Measurements from ENCODE around the gene TBX4. TPM values are rescaled to one million over a fixed set of nuclear protein-coding genes. Genes with fewer than 3 reads are reported as not detected.

Gene TBX4
- total and polyA plus RNA-seq, 4 donors = not detected

DNA sequence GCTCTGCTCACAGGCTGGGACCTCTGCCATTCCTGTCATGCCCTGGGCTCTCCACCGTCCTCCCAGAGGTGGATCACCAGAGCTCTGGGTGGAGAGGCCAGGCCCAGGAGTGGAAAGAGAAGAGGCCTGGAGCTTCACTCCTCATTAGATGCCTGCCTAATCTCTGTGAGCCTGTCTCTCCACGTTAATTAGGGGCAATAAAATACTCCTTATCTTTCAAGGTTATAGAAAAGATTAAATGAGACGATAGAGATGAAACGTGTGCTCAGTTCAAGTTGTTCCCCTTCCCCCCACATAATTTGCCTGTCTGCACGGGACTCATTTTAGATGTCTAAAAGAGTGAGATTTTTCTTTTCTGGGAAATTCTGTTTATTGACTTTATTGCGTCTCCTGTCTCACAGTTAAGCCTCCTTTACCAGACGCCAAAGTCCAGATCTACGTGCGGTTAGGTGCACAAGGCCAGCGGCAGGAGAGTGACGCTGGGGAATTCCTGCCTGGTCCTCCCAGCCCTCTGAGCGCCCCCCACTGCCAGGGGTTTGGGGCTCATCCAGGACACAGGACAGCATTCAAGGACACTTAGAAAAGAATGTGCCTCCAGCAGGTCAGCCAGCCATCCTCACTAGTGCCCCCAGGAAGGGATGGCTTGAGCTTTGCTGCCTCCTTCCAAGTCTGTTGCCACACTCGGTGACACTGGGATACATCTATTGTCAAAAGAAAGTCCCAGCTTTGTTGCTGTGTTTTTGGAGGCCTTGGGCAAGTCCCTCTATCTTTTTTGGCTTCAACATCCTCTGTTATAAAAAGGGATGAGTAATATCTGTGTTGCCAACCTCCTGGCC lies 42.3 kb downstream of the TBX4 start:
- no peak for DNase-seq (ENCODE audit: low spot score)
- Histone ChIP-seq H3K4me3 (ENCODE audit: low read depth in 1 of 3, low read length in 3 of 3) (no peak overlapping the region), H3K27ac (ENCODE audit: low read depth in 1 of 2, low read length in 2 of 2) (no peak overlapping the region), H3K9ac (ENCODE audit: low read depth in 1 of 2, low read length in 2 of 2) (no peak overlapping the region), H3K36me3 (ENCODE audit: control insufficient read depth in 4 of 4, insufficient read depth in 3 of 4, low read depth in 1 of 4, low read length in 3 of 4) (no peaks in the 10 kb centered on the region), H3K9me3 (ENCODE audit: control insufficient read depth in 4 of 4, low read length in 3 of 4) (no peaks in the 10 kb centered on the region), H3K27me3 (ENCODE audit: control insufficient read depth in 4 of 4, insufficient read depth in 4 of 4, low read length in 3 of 4) (no peaks in the 10 kb centered on the region), H3K4me1 (ENCODE audit: control insufficient read depth in 4 of 4, insufficient read depth in 4 of 4, low read length in 3 of 4) (peaks cover 0 to 5% (median 3%) of the 10 kb centered on the region in 4 donors)
- 57% methylated on average over 13 of the region's 13 CpGs for WGBS
- no peak for TF ChIP-seq SP1 (IDR thresholded peaks at IDR 0.05)

DNA sequence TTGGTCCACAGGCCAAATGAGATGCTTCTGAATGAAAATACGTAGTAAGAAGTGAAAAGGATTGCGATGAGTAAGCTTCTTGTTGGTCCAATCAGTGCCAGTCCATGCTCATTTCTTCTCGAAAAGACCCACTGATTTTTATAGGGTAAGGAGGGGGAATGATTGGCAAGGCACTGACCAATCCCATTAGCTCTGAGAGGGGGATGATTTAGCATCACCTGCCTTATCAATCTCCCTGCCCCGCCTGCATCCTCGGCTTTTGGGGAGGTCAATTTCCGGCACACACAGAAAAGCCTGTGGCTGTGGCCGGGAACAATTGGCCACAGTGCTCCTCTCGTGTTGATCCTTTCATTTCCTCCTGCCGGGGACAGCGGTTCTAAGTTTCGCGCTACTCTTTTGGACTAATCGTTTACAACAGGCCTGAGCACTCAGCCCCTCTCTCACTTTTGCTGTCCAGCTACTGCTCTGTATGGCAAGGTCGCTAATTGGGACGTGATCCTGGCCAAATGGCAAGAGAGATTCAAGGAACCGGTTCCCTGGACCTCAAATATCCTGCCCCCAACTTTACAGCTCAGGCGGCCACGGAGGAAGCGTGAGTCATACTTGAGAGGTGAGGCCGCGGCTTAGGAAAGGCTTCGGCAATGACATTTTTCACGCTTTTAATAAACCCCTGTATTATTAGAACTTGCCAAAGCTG lies 43.1 kb downstream of the TBX4 start:
- H3K4me3 ChIP-seq (ENCODE audit: low read depth in 1 of 3, low read length in 3 of 3) = no peak overlapping the region
- no peaks in the 10 kb centered on the region for H3K4me1 ChIP-seq (ENCODE audit: control insufficient read depth in 4 of 4, insufficient read depth in 4 of 4, low read length in 3 of 4)
- no peaks in the 10 kb centered on the region for H3K27me3 ChIP-seq (ENCODE audit: control insufficient read depth in 4 of 4, insufficient read depth in 4 of 4, low read length in 3 of 4)
- TF ChIP-seq, protein P1, sequence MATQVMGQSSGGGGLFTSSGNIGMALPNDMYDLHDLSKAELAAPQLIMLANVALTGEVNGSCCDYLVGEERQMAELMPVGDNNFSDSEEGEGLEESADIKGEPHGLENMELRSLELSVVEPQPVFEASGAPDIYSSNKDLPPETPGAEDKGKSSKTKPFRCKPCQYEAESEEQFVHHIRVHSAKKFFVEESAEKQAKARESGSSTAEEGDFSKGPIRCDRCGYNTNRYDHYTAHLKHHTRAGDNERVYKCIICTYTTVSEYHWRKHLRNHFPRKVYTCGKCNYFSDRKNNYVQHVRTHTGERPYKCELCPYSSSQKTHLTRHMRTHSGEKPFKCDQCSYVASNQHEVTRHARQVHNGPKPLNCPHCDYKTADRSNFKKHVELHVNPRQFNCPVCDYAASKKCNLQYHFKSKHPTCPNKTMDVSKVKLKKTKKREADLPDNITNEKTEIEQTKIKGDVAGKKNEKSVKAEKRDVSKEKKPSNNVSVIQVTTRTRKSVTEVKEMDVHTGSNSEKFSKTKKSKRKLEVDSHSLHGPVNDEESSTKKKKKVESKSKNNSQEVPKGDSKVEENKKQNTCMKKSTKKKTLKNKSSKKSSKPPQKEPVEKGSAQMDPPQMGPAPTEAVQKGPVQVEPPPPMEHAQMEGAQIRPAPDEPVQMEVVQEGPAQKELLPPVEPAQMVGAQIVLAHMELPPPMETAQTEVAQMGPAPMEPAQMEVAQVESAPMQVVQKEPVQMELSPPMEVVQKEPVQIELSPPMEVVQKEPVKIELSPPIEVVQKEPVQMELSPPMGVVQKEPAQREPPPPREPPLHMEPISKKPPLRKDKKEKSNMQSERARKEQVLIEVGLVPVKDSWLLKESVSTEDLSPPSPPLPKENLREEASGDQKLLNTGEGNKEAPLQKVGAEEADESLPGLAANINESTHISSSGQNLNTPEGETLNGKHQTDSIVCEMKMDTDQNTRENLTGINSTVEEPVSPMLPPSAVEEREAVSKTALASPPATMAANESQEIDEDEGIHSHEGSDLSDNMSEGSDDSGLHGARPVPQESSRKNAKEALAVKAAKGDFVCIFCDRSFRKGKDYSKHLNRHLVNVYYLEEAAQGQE (IDR thresholded peaks at IDR 0.05) = no peak
- TF ChIP-seq, protein P2, sequence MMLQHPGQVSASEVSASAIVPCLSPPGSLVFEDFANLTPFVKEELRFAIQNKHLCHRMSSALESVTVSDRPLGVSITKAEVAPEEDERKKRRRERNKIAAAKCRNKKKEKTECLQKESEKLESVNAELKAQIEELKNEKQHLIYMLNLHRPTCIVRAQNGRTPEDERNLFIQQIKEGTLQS (IDR thresholded peaks at IDR 0.05) = no peak
- TF ChIP-seq HNF4A (conservative IDR thresholded peaks at IDR 0.05) (no peak), JUND (IDR thresholded peaks at IDR 0.05) (no peak), HNF4G (IDR thresholded peaks at IDR 0.05) (no peak), FOXA2 (IDR thresholded peaks at IDR 0.05) (no peak), RAD21 (IDR thresholded peaks at IDR 0.05) (no peak), SP1 (IDR thresholded peaks at IDR 0.05) (no peak), RXRA (IDR thresholded peaks at IDR 0.05) (no peak), TAF1 (conservative IDR thresholded peaks at IDR 0.05) (no peak), NR2F2 (IDR thresholded peaks at IDR 0.05) (no peak), EGR1 (IDR thresholded peaks at IDR 0.05; ENCODE audit: low read depth in 2 of 2) (no peak), GABPA (IDR thresholded peaks at IDR 0.05 in 1 of 2, conservative IDR thresholded peaks at IDR 0.05 in 1 of 2) (no peak), FOXA1 (IDR thresholded peaks at IDR 0.05) (no peak)
- TF ChIP-seq, protein P3, sequence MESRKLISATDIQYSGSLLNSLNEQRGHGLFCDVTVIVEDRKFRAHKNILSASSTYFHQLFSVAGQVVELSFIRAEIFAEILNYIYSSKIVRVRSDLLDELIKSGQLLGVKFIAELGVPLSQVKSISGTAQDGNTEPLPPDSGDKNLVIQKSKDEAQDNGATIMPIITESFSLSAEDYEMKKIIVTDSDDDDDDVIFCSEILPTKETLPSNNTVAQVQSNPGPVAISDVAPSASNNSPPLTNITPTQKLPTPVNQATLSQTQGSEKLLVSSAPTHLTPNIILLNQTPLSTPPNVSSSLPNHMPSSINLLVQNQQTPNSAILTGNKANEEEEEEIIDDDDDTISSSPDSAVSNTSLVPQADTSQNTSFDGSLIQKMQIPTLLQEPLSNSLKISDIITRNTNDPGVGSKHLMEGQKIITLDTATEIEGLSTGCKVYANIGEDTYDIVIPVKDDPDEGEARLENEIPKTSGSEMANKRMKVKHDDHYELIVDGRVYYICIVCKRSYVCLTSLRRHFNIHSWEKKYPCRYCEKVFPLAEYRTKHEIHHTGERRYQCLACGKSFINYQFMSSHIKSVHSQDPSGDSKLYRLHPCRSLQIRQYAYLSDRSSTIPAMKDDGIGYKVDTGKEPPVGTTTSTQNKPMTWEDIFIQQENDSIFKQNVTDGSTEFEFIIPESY (IDR thresholded peaks at IDR 0.05) = no peak
- TF ChIP-seq, protein P4, sequence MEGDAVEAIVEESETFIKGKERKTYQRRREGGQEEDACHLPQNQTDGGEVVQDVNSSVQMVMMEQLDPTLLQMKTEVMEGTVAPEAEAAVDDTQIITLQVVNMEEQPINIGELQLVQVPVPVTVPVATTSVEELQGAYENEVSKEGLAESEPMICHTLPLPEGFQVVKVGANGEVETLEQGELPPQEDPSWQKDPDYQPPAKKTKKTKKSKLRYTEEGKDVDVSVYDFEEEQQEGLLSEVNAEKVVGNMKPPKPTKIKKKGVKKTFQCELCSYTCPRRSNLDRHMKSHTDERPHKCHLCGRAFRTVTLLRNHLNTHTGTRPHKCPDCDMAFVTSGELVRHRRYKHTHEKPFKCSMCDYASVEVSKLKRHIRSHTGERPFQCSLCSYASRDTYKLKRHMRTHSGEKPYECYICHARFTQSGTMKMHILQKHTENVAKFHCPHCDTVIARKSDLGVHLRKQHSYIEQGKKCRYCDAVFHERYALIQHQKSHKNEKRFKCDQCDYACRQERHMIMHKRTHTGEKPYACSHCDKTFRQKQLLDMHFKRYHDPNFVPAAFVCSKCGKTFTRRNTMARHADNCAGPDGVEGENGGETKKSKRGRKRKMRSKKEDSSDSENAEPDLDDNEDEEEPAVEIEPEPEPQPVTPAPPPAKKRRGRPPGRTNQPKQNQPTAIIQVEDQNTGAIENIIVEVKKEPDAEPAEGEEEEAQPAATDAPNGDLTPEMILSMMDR (IDR thresholded peaks at IDR 0.05; ENCODE audit: low read depth, low read length, missing input control) = no peak
- TF ChIP-seq, protein P5, sequence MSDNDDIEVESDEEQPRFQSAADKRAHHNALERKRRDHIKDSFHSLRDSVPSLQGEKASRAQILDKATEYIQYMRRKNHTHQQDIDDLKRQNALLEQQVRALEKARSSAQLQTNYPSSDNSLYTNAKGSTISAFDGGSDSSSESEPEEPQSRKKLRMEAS (IDR thresholded peaks at IDR 0.05) = no peak
- H3K36me3 ChIP-seq (ENCODE audit: control insufficient read depth in 4 of 4, insufficient read depth in 3 of 4, low read depth in 1 of 4, low read length in 3 of 4) = no peaks in the 10 kb centered on the region
- DNase-seq (ENCODE audit: low spot score) = no peak
- 89% methylated on average over 23 of the region's 23 CpGs for WGBS
- no peak overlapping the region for H3K27ac ChIP-seq (ENCODE audit: low read depth in 1 of 2, low read length in 2 of 2)
- H3K9ac ChIP-seq (ENCODE audit: low read depth in 1 of 2, low read length in 2 of 2) = no peak overlapping the region
- H3K9me3 ChIP-seq (ENCODE audit: control insufficient read depth in 4 of 4, low read length in 3 of 4) = no peaks in the 10 kb centered on the region

Data from liver (tissue), 9 donors.